ENCODE data around the gene PRKCH.

GRCh38 chr14:61395115-61395725 lies 73.8 kb downstream of the PRKCH start:
- no peak for TF ChIP-seq CTCF (IDR thresholded peaks at IDR 0.05)
- TF ChIP-seq POLR2A (IDR thresholded peaks at IDR 0.05), result no peak
